H1 (cell line): ENCODE measurements around the gene PRKCA. TPM values are rescaled to one million over a fixed set of nuclear protein-coding genes. Genes with fewer than 3 reads are reported as not detected.

ENCODE experiments used
- CTCF ChIA-PET: fragments of 300-600 bp; sonication (Branson Sonifier 250); formaldehyde crosslinking; loops from one replicate; lab custom pipeline; 2021; ENCODE audit not compliant: partially characterized antibody; lab: Charles Lee
- POLR2A ChIA-PET: fragments of 300-600 bp; sonication (Branson Sonifier 250); formaldehyde crosslinking; loops from one replicate; lab custom pipeline; 2021; ENCODE audit warnings: inconsistent platforms; ENCODE audit not compliant: partially characterized antibody; lab: Charles Lee
- DNase-seq, 2 experiments: peaks; one replicate each; pipeline versions ENCODE4 v3.0.0 to v3.0.0-alpha.2; 2010 to 2022; ENCODE audit warnings: low spot score in 2 of 2, low read depth in 1 of 2, mixed read lengths in 1 of 2
- FAIRE-seq: peaks from 2 replicates; lab custom pipeline; 2011; peaks lifted over from hg19 to GRCh38; lab: Jason Lieb, UNC
- H2AFZ ChIP-seq: 2 replicates; pipeline ENCODE4 v1.8.1; 2012; ENCODE audit warnings: low read length, inconsistent platforms
- H2AK5ac ChIP-seq: 2 replicates; pipeline ENCODE4 v1.6.1; 2013; ENCODE audit warnings: low read depth, low read length
- H2BK120ac ChIP-seq: replicated peaks from 2 replicates; pipeline ENCODE3; 2013; ENCODE audit warnings: low read depth, low read length, inconsistent platforms
- H2BK12ac ChIP-seq: 2 replicates; pipeline ENCODE4 v1.6.1; 2013; ENCODE audit warnings: low read depth, low read length
- H2BK15ac ChIP-seq: 2 replicates; pipeline ENCODE4 v1.6.1; 2013; ENCODE audit warnings: low read length
- H2BK20ac ChIP-seq: 2 replicates; pipeline ENCODE4 v1.6.1; 2013; ENCODE audit warnings: low read length
- H2BK5ac ChIP-seq: 2 replicates; pipeline ENCODE4 v1.6.1; 2013; ENCODE audit warnings: low read depth, low read length
- H3K14ac ChIP-seq: 2 replicates; pipeline ENCODE4 v1.6.1; 2013; ENCODE audit warnings: inconsistent platforms; ENCODE audit not compliant: insufficient read length
- H3K18ac ChIP-seq: 2 replicates; pipeline ENCODE4 v1.6.1; 2013; ENCODE audit warnings: low read length; ENCODE audit errors: extremely low read depth
- H3K23ac ChIP-seq: 2 replicates; pipeline ENCODE4 v1.6.1; 2013; ENCODE audit warnings: inconsistent platforms; ENCODE audit not compliant: insufficient read length
- H3K23me2 ChIP-seq: 2 replicates; pipeline ENCODE4 v1.6.1; 2013; ENCODE audit warnings: low read depth, low read length
- H3K27ac ChIP-seq: 2 replicates; pipeline ENCODE4 v1.6.1; 2011; ENCODE audit warnings: low read depth, low read length, inconsistent platforms
- H3K27me3 ChIP-seq, 4 experiments: replicated peaks in 1 of 4; 1 replicate in 1 of 4; 2 replicates in 3 of 4; pipeline versions ENCODE4 v1.6.1 to v1.8.1; 2011 to 2013; ENCODE audit warnings: low read length in 3 of 4, mild to moderate bottlenecking in 3 of 4, inconsistent platforms in 2 of 4, mixed read lengths in 2 of 4, moderate library complexity in 1 of 4; ENCODE audit not compliant: control insufficient read depth in 3 of 4, insufficient read depth in 3 of 4; ENCODE audit errors: extremely low read depth in 1 of 4
- H3K36me3 ChIP-seq, 4 experiments: 2 replicates each; pipeline versions ENCODE4 v1.6.1 to v1.8.1; 2011 to 2013; ENCODE audit warnings: mild to moderate bottlenecking in 4 of 4, low read length in 3 of 4, moderate library complexity in 2 of 4, control low read depth in 1 of 4, inconsistent platforms in 1 of 4; ENCODE audit not compliant: insufficient read depth in 4 of 4, control insufficient read depth in 2 of 4
- H3K4ac ChIP-seq: replicated peaks from 2 replicates; pipeline ENCODE3; 2013; ENCODE audit warnings: low read length, low read depth, mixed read lengths, inconsistent platforms; ENCODE audit not compliant: insufficient read length
- H3K4me1 ChIP-seq, 4 experiments: replicated peaks in 1 of 4; 1 replicate in 1 of 4; 2 replicates in 3 of 4; pipeline versions ENCODE4 v1.6.1 to v1.8.1; 2011 to 2013; ENCODE audit warnings: low read length in 3 of 4, inconsistent platforms in 2 of 4, mixed read lengths in 1 of 4; ENCODE audit not compliant: insufficient read depth in 4 of 4, control insufficient read depth in 3 of 4
- H3K4me2 ChIP-seq, 2 experiments: 2 replicates each; pipeline versions ENCODE4 v1.6.1 to v1.8.1; 2011 to 2013; ENCODE audit warnings: low read depth in 2 of 2, low read length in 2 of 2, control low read depth in 1 of 2, inconsistent platforms in 1 of 2, mild to moderate bottlenecking in 1 of 2; ENCODE audit not compliant: insufficient read depth in 1 of 2
- H3K4me3 ChIP-seq, 4 experiments: fragments of 200-600, 300-600 bp in 1 of 4; sonication (generic), shearing (Covaris generic), sonication (Bioruptor Twin) in 1 of 4; 2 replicates each; pipeline versions ENCODE4 v1.5.1 to v1.8.1; 2011 to 2016; ENCODE audit warnings: low read length in 4 of 4, low read depth in 3 of 4, control low read depth in 2 of 4, inconsistent platforms in 2 of 4, mild to moderate bottlenecking in 2 of 4, mixed read lengths in 1 of 4, moderate library complexity in 1 of 4; ENCODE audit not compliant: insufficient read depth in 2 of 4; ENCODE audit errors: extremely low read depth in 1 of 4
- H3K56ac ChIP-seq: replicated peaks from 2 replicates; pipeline ENCODE3; 2013; ENCODE audit warnings: low read depth, mild to moderate bottlenecking, mixed read lengths, low read length, inconsistent platforms; ENCODE audit not compliant: insufficient read length
- H3K79me1 ChIP-seq: 2 replicates; pipeline ENCODE4 v1.6.1; 2013; ENCODE audit warnings: low read depth, low read length, control low read depth
- H3K79me2 ChIP-seq, 2 experiments: 2 replicates each; pipeline versions ENCODE4 v1.6.1 to v1.8.1; 2012 to 2013; ENCODE audit warnings: low read length in 2 of 2, mild to moderate bottlenecking in 2 of 2, inconsistent platforms in 1 of 2; ENCODE audit not compliant: insufficient read depth in 2 of 2, control insufficient read depth in 1 of 2
- H3K9ac ChIP-seq, 4 experiments: replicated peaks in 1 of 4; 1 replicate in 1 of 4; 2 replicates in 3 of 4; pipeline versions ENCODE4 v1.6.1 to v1.8.1; 2011 to 2013; ENCODE audit warnings: low read depth in 3 of 4, low read length in 3 of 4, control low read depth in 2 of 4, mild to moderate bottlenecking in 2 of 4, moderate library complexity in 2 of 4, inconsistent platforms in 1 of 4; ENCODE audit errors: extremely low read depth in 1 of 4
- H3K9me3 ChIP-seq, 2 experiments: 2 replicates each; pipeline versions ENCODE4 v1.6.1 to v1.8.1; 2012 to 2013; ENCODE audit warnings: mild to moderate bottlenecking in 2 of 2, moderate library complexity in 2 of 2, control low read depth in 1 of 2, inconsistent platforms in 1 of 2, low read depth in 1 of 2, low read length in 1 of 2, mixed read lengths in 1 of 2; ENCODE audit not compliant: insufficient read depth in 2 of 2
- H4K20me1 ChIP-seq, 2 experiments: replicated peaks in 1 of 2; 2 replicates each; pipeline versions ENCODE3 to v1.8.1; 2011 to 2013; ENCODE audit warnings: inconsistent platforms in 2 of 2, low read length in 2 of 2, mild to moderate bottlenecking in 1 of 2; ENCODE audit not compliant: insufficient read depth in 2 of 2, control insufficient read depth in 1 of 2
- H4K5ac ChIP-seq: 2 replicates; pipeline ENCODE4 v1.6.1; 2013; ENCODE audit warnings: low read length, low read depth, mixed read lengths, inconsistent platforms; ENCODE audit not compliant: insufficient read length
- H4K8ac ChIP-seq: 2 replicates; pipeline ENCODE4 v1.8.0; 2013; ENCODE audit warnings: mild to moderate bottlenecking, moderate library complexity, low read length, inconsistent platforms; ENCODE audit not compliant: insufficient read depth; ENCODE audit errors: extremely low read depth
- H4K91ac ChIP-seq: replicated peaks from 2 replicates; pipeline ENCODE3; 2013; ENCODE audit warnings: low read length, mixed read lengths, inconsistent platforms; ENCODE audit not compliant: insufficient read length
- EGR1 ChIP-seq: IDR thresholded peaks from 2 replicates; pipeline ENCODE4 v1.6.1; 2011; ENCODE audit warnings: low read depth, low read length, borderline replicate concordance
- MAFK ChIP-seq: IDR thresholded peaks from 2 replicates; pipeline ENCODE4 v1.6.1; 2012; ENCODE audit warnings: low read depth, mild to moderate bottlenecking, improper control_type of control experiment, low read length
- RAD21 ChIP-seq, 2 experiments: IDR thresholded peaks in 1 of 2; conservative IDR thresholded peaks in 1 of 2; 2 replicates each; pipeline ENCODE4 v1.6.1; 2011; ENCODE audit warnings: low read depth in 2 of 2, low read length in 2 of 2, improper control_type of control experiment in 1 of 2, inconsistent platforms in 1 of 2, mild to moderate bottlenecking in 1 of 2, moderate library complexity in 1 of 2
- SIRT6 ChIP-seq: IDR thresholded peaks from one replicate; pipeline ENCODE4 v1.7.1; 2012; ENCODE audit warnings: low read length, inconsistent platforms
- TEAD4 ChIP-seq: IDR thresholded peaks from 2 replicates; pipeline ENCODE4 v1.6.1; 2012; ENCODE audit warnings: low read depth, low read length, inconsistent platforms, mixed read lengths
- WGBS, 2 experiments: shearing (Covaris generic) in 1 of 2; methylation state at CpG; one replicate each; pipeline versions ENCODE4 v1.1.6 to v1.1.7; 2013 to 2015; ENCODE audit warnings: low lambda C conversion rate in 2 of 2, mixed read lengths in 2 of 2, inconsistent platforms in 1 of 2, low coverage in 1 of 2, missing lambda C conversion rate in 1 of 2; ENCODE audit not compliant: insufficient replicate concordance in 2 of 2, insufficient coverage in 1 of 2, insufficient read length in 1 of 2; ENCODE audit errors: extremely low coverage in 1 of 2, missing lambda C conversion rate in 1 of 2; 5-methylcytosine and 5-hydroxymethylcytosine counted together
- polyA plus RNA-seq, 7 experiments: library from polyadenylated mRNA; depleted of rRNA in 3 of 7; stranded (reverse) in 5 of 7; unstranded in 2 of 7; fragments of >200 nt in 5 of 7; fragments of 200-250 nt in 2 of 7; gene quantifications; 1 replicate in 5 of 7; 2 replicates in 1 of 7; 4 replicates in 1 of 7; pipeline versions ENCODE4 v1.2.1 to v1.2.3, GENCODE V29; 2011 to 2013; ENCODE audit warnings: missing spikeins in 2 of 7, mixed read lengths in 2 of 7
- total RNA-seq: library from RNA; stranded (reverse); fragmentation: NEBNext Ultra II Directional; extraction: Animal tissue kit (Norgen Biotek cat#: 25700); gene quantifications from 2 replicates; pipeline ENCODE4 v1.2.1, GENCODE V29; 2021
- TF ChIP-seq, protein P1 (sequence below), 3 experiments: IDR thresholded peaks; 1 replicate in 2 of 3; 2 replicates in 1 of 3; pipeline versions ENCODE4 v1.5.1 to v1.6.1; 2011; ENCODE audit warnings: low read length in 3 of 3, mild to moderate bottlenecking in 3 of 3, inconsistent platforms in 2 of 3, low read depth in 1 of 3, moderate library complexity in 1 of 3; ENCODE audit not compliant: insufficient read depth in 1 of 3; ENCODE audit errors: control extremely low read depth in 1 of 3

The PRKCA gene
- total and polyA plus RNA-seq, 2 of the 8 experiments (the other 6 are each of a cell fraction or from before 2014, with no cell fraction given): 5.8 to 17.8 TPM

DNA sequence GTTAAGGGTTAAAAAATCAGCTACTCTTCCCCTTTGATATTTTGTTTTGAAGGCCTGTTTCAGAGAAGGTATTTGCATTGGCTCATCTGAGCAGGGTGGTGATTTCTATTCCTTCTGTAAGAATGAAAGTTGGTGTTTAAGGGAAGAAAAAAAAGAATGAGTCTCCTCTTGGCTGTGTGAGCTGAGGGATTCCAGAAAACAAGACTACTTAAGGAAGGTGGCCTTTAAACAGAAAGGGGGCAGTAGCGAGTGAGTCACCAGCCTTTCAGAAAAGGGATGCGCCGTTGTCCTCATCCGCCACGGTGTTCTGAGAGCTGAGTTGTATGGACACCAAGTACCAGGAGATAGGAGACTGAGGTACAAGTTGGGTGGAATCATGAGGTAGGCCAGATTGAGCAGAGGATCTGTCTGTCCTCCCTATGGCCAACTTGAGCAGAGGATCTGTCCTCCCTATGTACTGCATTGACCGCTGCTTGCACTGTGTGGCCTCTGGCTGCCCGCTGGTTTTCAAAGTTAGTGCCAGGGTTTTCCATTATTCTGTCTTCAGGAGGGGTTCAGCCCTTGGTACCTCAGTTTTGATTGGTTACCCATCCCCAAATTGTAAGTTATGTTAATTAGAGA is 8.2 kb downstream of the PRKCA start:
- no peak overlapping the region for H3K23ac ChIP-seq
- H3K9me3 ChIP-seq: no peaks in the 10 kb centered on the region
- no peak overlapping the region for H3K4me2 ChIP-seq
- no peak overlapping the region for H3K9ac ChIP-seq
- no peak overlapping the region for H2BK5ac ChIP-seq
- no peaks in the 10 kb centered on the region for H3K23me2 ChIP-seq
- H3K14ac ChIP-seq: no peak overlapping the region
- H2BK12ac ChIP-seq: no peak overlapping the region
- H3K36me3 ChIP-seq: no peaks in the 10 kb centered on the region; a peak in 1 of 8 replicates
- CTCF ChIA-PET: interaction anchor here (0.7 to 2.5 kb wide), 36 partner anchors 9 to 1009 kb away, joined by 3 to 16 read pairs (median 3); no protein-coding TSS in a partner anchor
- H4K5ac ChIP-seq: no peak overlapping the region
- no peak overlapping the region for H3K4ac ChIP-seq
- no peak overlapping the region for H3K56ac ChIP-seq
- peaks cover 2 to 12% (median 6%) of the 10 kb centered on the region in 4 experiments; a peak in 5 of 7 replicates for H3K4me1 ChIP-seq
- H4K20me1 ChIP-seq: no peaks in the 10 kb centered on the region
- DNase-seq (peak in 1 of 2 experiments; percentile 57), FAIRE-seq (peak; percentile 50)
- H2BK15ac ChIP-seq: no peak overlapping the region
- H4K91ac ChIP-seq: no peak overlapping the region
- no peak overlapping the region for H2BK20ac ChIP-seq
- no peak overlapping the region for H2BK120ac ChIP-seq
- WGBS, 2 experiments: 85% methylated on average over 7 of the region's 7 CpGs; no CpG with 5 or more reads in 1 of the 2 experiments
- no peak overlapping the region for H4K8ac ChIP-seq
- H2AFZ ChIP-seq: no peak overlapping the region
- no peak overlapping the region for H2AK5ac ChIP-seq
- H3K27me3 ChIP-seq: no peaks in the 10 kb centered on the region
- H3K4me3 ChIP-seq: no peak overlapping the region
- POLR2A ChIA-PET: interaction anchor here (0.6 kb wide), 1 partner anchor 49 kb away, joined by 3 read pairs; no protein-coding TSS in a partner anchor
- peaks cover 0 to 30% of the 10 kb centered on the region in 2 experiments; a peak in 3 of 4 replicates for H3K79me2 ChIP-seq
- no peak overlapping the region for H3K18ac ChIP-seq
- no peak overlapping the region for H3K27ac ChIP-seq
- TF ChIP-seq MAFK (no peak), RAD21 (IDR thresholded peaks at IDR 0.05 in 1 of 2, conservative IDR thresholded peaks at IDR 0.05 in 1 of 2; ENCODE audit: low read depth in 2 of 2, low read length in 2 of 2) (peak; percentile 54 to 66), TEAD4 (no peak), EGR1 (no peak), SIRT6 (no peak)
- TF ChIP-seq, protein P1, sequence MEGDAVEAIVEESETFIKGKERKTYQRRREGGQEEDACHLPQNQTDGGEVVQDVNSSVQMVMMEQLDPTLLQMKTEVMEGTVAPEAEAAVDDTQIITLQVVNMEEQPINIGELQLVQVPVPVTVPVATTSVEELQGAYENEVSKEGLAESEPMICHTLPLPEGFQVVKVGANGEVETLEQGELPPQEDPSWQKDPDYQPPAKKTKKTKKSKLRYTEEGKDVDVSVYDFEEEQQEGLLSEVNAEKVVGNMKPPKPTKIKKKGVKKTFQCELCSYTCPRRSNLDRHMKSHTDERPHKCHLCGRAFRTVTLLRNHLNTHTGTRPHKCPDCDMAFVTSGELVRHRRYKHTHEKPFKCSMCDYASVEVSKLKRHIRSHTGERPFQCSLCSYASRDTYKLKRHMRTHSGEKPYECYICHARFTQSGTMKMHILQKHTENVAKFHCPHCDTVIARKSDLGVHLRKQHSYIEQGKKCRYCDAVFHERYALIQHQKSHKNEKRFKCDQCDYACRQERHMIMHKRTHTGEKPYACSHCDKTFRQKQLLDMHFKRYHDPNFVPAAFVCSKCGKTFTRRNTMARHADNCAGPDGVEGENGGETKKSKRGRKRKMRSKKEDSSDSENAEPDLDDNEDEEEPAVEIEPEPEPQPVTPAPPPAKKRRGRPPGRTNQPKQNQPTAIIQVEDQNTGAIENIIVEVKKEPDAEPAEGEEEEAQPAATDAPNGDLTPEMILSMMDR (IDR thresholded peaks at IDR 0.05; ENCODE audit: control extremely low read depth in 1 of 3, insufficient read depth in 1 of 3, low read depth in 1 of 3, low read length in 3 of 3): peak; percentile 51 to 74 (median 52)
- no peaks in the 10 kb centered on the region for H3K79me1 ChIP-seq
